GM19025 (cell line): ENCODE measurements around the gene PDSS2.
A peak's percentile ranks its signal among the peaks of the same experiment; 100 is the strongest.
"Not testable (repeated sequence)": the region's sequence is repeated elsewhere in the genome, so short reads cannot be mapped to it uniquely, and the experiment has no call there.

ENCODE experiments used
- ATAC-seq: cut with Tn5 transposase; IDR thresholded peaks from one replicate; pipeline ENCODE4 v1.9.1; 2021; ENCODE audit warnings: mild to moderate bottlenecking, low read depth, moderate library complexity; ENCODE audit not compliant: unreplicated experiment

PDSS2 gene

GRCh38 chr6:107330168-107330567 is 129.2 kb downstream of the PDSS2 start:
- peak; percentile 100 for ATAC-seq

GRCh38 chr6:107329063-107329860 is 130.1 kb downstream of the PDSS2 start:
- no peak for ATAC-seq

GRCh38 chr6:107328081-107328480 is 131.3 kb downstream of the PDSS2 start:
- ATAC-seq = no peak

- no peak for ATAC-seq
Observed at GRCh38 chr6:107323133-107323785, 136.1 kb downstream of the PDSS2 start.

- ATAC-seq = no peak
Observed at GRCh38 chr6:107321793-107322192, 137.6 kb downstream of the PDSS2 start.

GRCh38 chr6:107319906-107320530 is 139.3 kb downstream of the PDSS2 start:
- no peak for ATAC-seq

- ATAC-seq = peak; percentile 78
Observed at GRCh38 chr6:107318100-107318736, 141.1 kb downstream of the PDSS2 start.

GRCh38 chr6:107315114-107315513 is 144.2 kb downstream of the PDSS2 start:
- ATAC-seq = no peak

GRCh38 chr6:107314531-107314939 is 144.8 kb downstream of the PDSS2 start:
- no peak for ATAC-seq

GRCh38 chr6:107313776-107314175 is 145.6 kb downstream of the PDSS2 start:
- no peak for ATAC-seq

- ATAC-seq = no peak
Observed at GRCh38 chr6:107310362-107310761, 149.0 kb downstream of the PDSS2 start.

- no peak for ATAC-seq
Observed at GRCh38 chr6:107308677-107309076, 150.7 kb downstream of the PDSS2 start.

- ATAC-seq = not testable (repeated sequence)
Observed at GRCh38 chr6:107305994-107306393, 153.4 kb downstream of the PDSS2 start.

GRCh38 chr6:107305391-107305790 is 154.0 kb downstream of the PDSS2 start:
- no peak for ATAC-seq

- ATAC-seq = no peak
Observed at GRCh38 chr6:107304421-107305025, 154.8 kb downstream of the PDSS2 start.

GRCh38 chr6:107293350-107293749 is 166.0 kb downstream of the PDSS2 start:
- no peak for ATAC-seq

GRCh38 chr6:107292715-107293271 is 166.6 kb downstream of the PDSS2 start:
- ATAC-seq = no peak

GRCh38 chr6:107290491-107290890 is 168.9 kb downstream of the PDSS2 start:
- no peak for ATAC-seq

- not testable (repeated sequence) for ATAC-seq
Observed at GRCh38 chr6:107289258-107289657, 170.1 kb downstream of the PDSS2 start.

GRCh38 chr6:107285683-107286082 is 173.7 kb downstream of the PDSS2 start:
- not testable (repeated sequence) for ATAC-seq
